Small intestine (tissue), 7 donors: ENCODE data around the gene SGSH. TPM values are rescaled to one million over a fixed set of nuclear protein-coding genes. Genes with fewer than 3 reads are reported as not detected.
"Not testable (repeated sequence)": the region's sequence is repeated elsewhere in the genome, so short reads cannot be mapped to it uniquely, and the experiment has no call there.

ENCODE experiments used
- DNase-seq, 2 donors: peaks; one replicate each; pipeline versions ENCODE4 v3.0.0 to v3.0.0-alpha.2; 2013
- FAIRE-seq: peaks from 2 replicates; lab custom pipeline; 2012; peaks lifted over from hg19 to GRCh38; lab: Jason Lieb, UNC
- H3K27ac ChIP-seq, 3 donors: one replicate each; pipeline ENCODE4 v1.5.1; 2013; ENCODE audit warnings: low read length in 2 of 3, mild to moderate bottlenecking in 2 of 3, control low read depth in 1 of 3, inconsistent platforms in 1 of 3, low read depth in 1 of 3, moderate library complexity in 1 of 3
- H3K27me3 ChIP-seq, 3 donors: one replicate each; pipeline ENCODE4 v1.6.1; 2013; ENCODE audit warnings: low read length in 3 of 3, inconsistent platforms in 1 of 3; ENCODE audit not compliant: control insufficient read depth in 3 of 3, insufficient read depth in 3 of 3
- H3K36me3 ChIP-seq, 3 donors: one replicate each; pipeline ENCODE4 v1.6.1; 2013; ENCODE audit warnings: low read length in 3 of 3, inconsistent platforms in 1 of 3, low read depth in 1 of 3, mild to moderate bottlenecking in 1 of 3, moderate library complexity in 1 of 3; ENCODE audit not compliant: control insufficient read depth in 3 of 3, insufficient read depth in 2 of 3
- H3K4me1 ChIP-seq, 3 donors: one replicate each; pipeline ENCODE4 v1.6.1; 2013; ENCODE audit warnings: low read length in 2 of 3, inconsistent platforms in 1 of 3, low read depth in 1 of 3, mild to moderate bottlenecking in 1 of 3, moderate library complexity in 1 of 3; ENCODE audit not compliant: control insufficient read depth in 3 of 3, insufficient read depth in 2 of 3
- H3K4me3 ChIP-seq, 3 donors: one replicate each; pipeline ENCODE4 v1.5.1; 2013; ENCODE audit warnings: low read length in 3 of 3, control low read depth in 1 of 3, inconsistent platforms in 1 of 3, low read depth in 1 of 3, mild to moderate bottlenecking in 1 of 3, moderate library complexity in 1 of 3
- H3K9me3 ChIP-seq, 2 donors: one replicate each; pipeline ENCODE4 v1.6.1; 2013; ENCODE audit warnings: low read depth in 1 of 2, low read length in 1 of 2; ENCODE audit not compliant: control insufficient read depth in 2 of 2, insufficient read depth in 1 of 2
- WGBS, 3 donors: extraction: QIAGEN DNeasy Blood & Tissue Kit; methylation state at CpG; one replicate each; pipeline ENCODE4 v1.1.7; 2013; 5-methylcytosine and 5-hydroxymethylcytosine counted together
- polyA plus RNA-seq, 4 donors: library from polyadenylated mRNA; stranded (reverse) in 3 of 4; unstranded in 1 of 4; fragments of 200-250 nt in 3 of 4; fragments of 120-200 nt in 1 of 4; gene quantifications; one replicate each; pipeline versions ENCODE4 v1.2.1 to v1.2.3, GENCODE V29; 2013
- donor health status: healthy with polysubstance abuse.
- donor health status: control.
- donor health status: control.
- donor health status: Bipolar disorder and iron deficiency.
- donor health status: healthy.

Gene SGSH
- polyA plus RNA-seq, 4 donors = 24.4 to 60.1 (median 34.5) TPM

- 93 to 95% (median 94%) methylated on average over 15 to 16 of the region's 16 CpGs for WGBS, 3 donors
- Histone ChIP-seq H3K36me3 (peaks cover 10 to 83% (median 13%) of the 10 kb centered on the region in 3 donors), H3K4me1 (no peaks in the 10 kb centered on the region), H3K4me3 (no peak overlapping the region), H3K9me3 (no peaks in the 10 kb centered on the region), H3K27me3 (no peaks in the 10 kb centered on the region), H3K27ac (no peak overlapping the region)
- DNase-seq = no peak
- FAIRE-seq = no peak
These were observed 12.1 kb downstream of the SGSH start for GRCh38 chr17:80208050-80208449.

- Histone ChIP-seq H3K9me3 (no peaks in the 10 kb centered on the region), H3K27ac (no peak overlapping the region)
- 92 to 96% (median 93%) methylated on average over 13 of the region's 13 CpGs for WGBS, 3 donors
These were observed 14.3 kb downstream of the SGSH start for GRCh38 chr17:80205811-80206210.

GRCh38 chr17:80204626-80205468 is 15.3 kb downstream of the SGSH start:
- Histone ChIP-seq H3K27me3 (no peaks in the 10 kb centered on the region), H3K36me3 (peaks cover 3 to 68% (median 10%) of the 10 kb centered on the region in 3 donors), H3K4me1 (no peaks in the 10 kb centered on the region), H3K27ac (no peak overlapping the region), H3K9me3 (no peaks in the 10 kb centered on the region), H3K4me3 (no peak overlapping the region)
- DNase-seq = no peak
- 78 to 85% (median 85%) methylated on average over 19 of the region's 19 CpGs for WGBS, 3 donors
- no peak for FAIRE-seq

More at GRCh38 chr17:80205811-80206210, 14.3 kb downstream of the SGSH start:
- Histone ChIP-seq H3K27me3 (no peaks in the 10 kb centered on the region), H3K4me3 (no peak overlapping the region), H3K36me3 (peaks cover 3 to 78% (median 13%) of the 10 kb centered on the region in 3 donors), H3K4me1 (no peaks in the 10 kb centered on the region)
- FAIRE-seq = no peak
- no peak for DNase-seq

- H3K4me3 ChIP-seq = no peak overlapping the region
- H3K27me3 ChIP-seq = no peaks in the 10 kb centered on the region
- DNase-seq = no peak
- FAIRE-seq = no peak
- H3K27ac ChIP-seq = no peak overlapping the region
- WGBS, 3 donors = 81 to 87% (median 85%) methylated on average over 10 to 11 of the region's 11 CpGs
- peaks cover 3 to 55% (median 3%) of the 10 kb centered on the region in 3 donors for H3K36me3 ChIP-seq
- H3K9me3 ChIP-seq = no peaks in the 10 kb centered on the region
- no peaks in the 10 kb centered on the region for H3K4me1 ChIP-seq
These were observed 16.6 kb downstream of the SGSH start for GRCh38 chr17:80203471-80203963.

GRCh38 chr17:80202197-80202596 is 17.9 kb downstream of the SGSH start:
- no peaks in the 10 kb centered on the region for H3K9me3 ChIP-seq
- H3K36me3 ChIP-seq = peaks cover 0 to 45% (median 0%) of the 10 kb centered on the region in 3 donors
- FAIRE-seq (no peak), DNase-seq (no peak)
- no peaks in the 10 kb centered on the region for H3K27me3 ChIP-seq
- H3K27ac ChIP-seq = no peak overlapping the region
- no peak overlapping the region for H3K4me3 ChIP-seq
- WGBS, 3 donors = 88 to 91% (median 91%) methylated on average over 17 of the region's 17 CpGs
- H3K4me1 ChIP-seq = no peaks in the 10 kb centered on the region

- 88 to 89% (median 89%) methylated on average over 15 of the region's 15 CpGs for WGBS, 3 donors
These were observed 18.7 kb downstream of the SGSH start for GRCh38 chr17:80201446-80201845.

GRCh38 chr17:80199295-80199694 is 20.8 kb downstream of the SGSH start:
- WGBS, 3 donors = 63 to 72% (median 71%) methylated on average over 6 of the region's 6 CpGs
- H3K27me3 ChIP-seq, DNase-seq: not testable (repeated sequence)

More at GRCh38 chr17:80201446-80201845, 18.7 kb downstream of the SGSH start:
- DNase-seq = no peak
- no peak for FAIRE-seq
- no peak overlapping the region for H3K4me3 ChIP-seq
- no peaks in the 10 kb centered on the region for H3K27me3 ChIP-seq
- no peak overlapping the region for H3K27ac ChIP-seq
- H3K9me3 ChIP-seq = no peaks in the 10 kb centered on the region
- peaks cover 0 to 38% (median 0%) of the 10 kb centered on the region in 3 donors for H3K36me3 ChIP-seq
- no peaks in the 10 kb centered on the region for H3K4me1 ChIP-seq

GRCh38 chr17:80198144-80198661 is 21.9 kb downstream of the SGSH start:
- Histone ChIP-seq H3K27ac (no peak overlapping the region), H3K9me3 (no peaks in the 10 kb centered on the region), H3K36me3 (peaks cover 0 to 18% (median 0%) of the 10 kb centered on the region in 3 donors), H3K4me3 (no peak overlapping the region), H3K27me3 (peaks cover 0 to 4% (median 0%) of the 10 kb centered on the region in 3 donors), H3K4me1 (no peaks in the 10 kb centered on the region)
- 76 to 81% (median 81%) methylated on average over 26 to 27 of the region's 27 CpGs for WGBS, 3 donors
- DNase-seq = no peak
- no peak for FAIRE-seq

More at GRCh38 chr17:80199295-80199694, 20.8 kb downstream of the SGSH start:
- peaks cover 0 to 28% (median 0%) of the 10 kb centered on the region in 3 donors for H3K36me3 ChIP-seq
- FAIRE-seq, H3K9me3 ChIP-seq, H3K4me3 ChIP-seq, H3K4me1 ChIP-seq, H3K27ac ChIP-seq: not testable (repeated sequence)
